Mononuclear cell (primary cell): ENCODE results near the gene EIF3L. TPM values are rescaled to one million over a fixed set of nuclear protein-coding genes. Genes with fewer than 3 reads are reported as not detected.

ENCODE experiments used
- H3K27me3 ChIP-seq: 2 replicates; pipeline ENCODE4 v1.6.0; 2011; ENCODE audit warnings: low read length, control low read depth; ENCODE audit not compliant: insufficient read depth
- H3K4me1 ChIP-seq: 2 replicates; pipeline ENCODE4 v1.5.1; 2011; ENCODE audit warnings: mild to moderate bottlenecking, low read length, control low read depth; ENCODE audit not compliant: insufficient read depth
- H3K4me3 ChIP-seq: 2 replicates; pipeline ENCODE4 v1.5.1; 2011; ENCODE audit warnings: mild to moderate bottlenecking, low read length, moderate library complexity
- H3K9me3 ChIP-seq: 2 replicates; pipeline ENCODE4 v1.5.1; 2011; ENCODE audit warnings: low read depth, mild to moderate bottlenecking, control low read depth, low read length
- total RNA-seq: library from RNA; depleted of rRNA; stranded (reverse); fragments of >200 nt; gene quantifications from one replicate; pipeline ENCODE4 v1.2.3, GENCODE V29; 2012

The EIF3L gene
- total RNA-seq, 1 donor: 516 TPM

GRCh38 chr22:37932821-37933578 lies 83.8 kb downstream of the EIF3L start:
- Histone ChIP-seq H3K9me3 (no peaks in the 10 kb centered on the region), H3K4me3 (no peak overlapping the region), H3K4me1 (peaks cover 9% of the 10 kb centered on the region), H3K27me3 (no peaks in the 10 kb centered on the region)

- Histone ChIP-seq H3K4me1 (peaks cover 9% of the 10 kb centered on the region), H3K27me3 (no peaks in the 10 kb centered on the region), H3K9me3 (no peaks in the 10 kb centered on the region), H3K4me3 (no peak overlapping the region)
Measured at GRCh38 chr22:37933711-37934376, 84.6 kb downstream of the EIF3L start.

Other genes with a start within 250 kb of the EIF3L start
- gene GGA1, start 240.6 kb upstream of the EIF3L start, total RNA-seq: 60.8 TPM
- gene SH3BP1, start 209.8 kb upstream of the EIF3L start, total RNA-seq: 64.0 TPM
- gene PDXP, start 190.7 kb upstream of the EIF3L start, total RNA-seq: 2.7 TPM
- gene LGALS1, start 173.8 kb upstream of the EIF3L start, total RNA-seq: 260 TPM
- 21.0 TPM for gene NOL12, start 163.1 kb upstream of the EIF3L start, total RNA-seq
- gene TRIOBP, start 152.4 kb upstream of the EIF3L start, total RNA-seq: 30.0 TPM
- gene GCAT, start 41.5 kb upstream of the EIF3L start, total RNA-seq: 1.7 TPM
- gene GALR3, start 26.0 kb upstream of the EIF3L start, total RNA-seq: not detected
- gene ANKRD54, start 5.1 kb upstream of the EIF3L start, total RNA-seq: 10.7 TPM
- gene MICALL1, start 56.9 kb downstream of the EIF3L start, total RNA-seq: 10.7 TPM
- gene C22orf23, start 104.2 kb downstream of the EIF3L start, total RNA-seq: not detected
- 8.4 TPM for gene POLR2F, start 104.3 kb downstream of the EIF3L start, total RNA-seq
- not detected for gene SOX10, start 135.1 kb downstream of the EIF3L start, total RNA-seq
- 10.6 TPM for gene PICK1, start 208.0 kb downstream of the EIF3L start, total RNA-seq
- not detected for gene SLC16A8, start 234.8 kb downstream of the EIF3L start, total RNA-seq